GM23338 (cell line): ENCODE results near the gene TRIAP1. TPM values are rescaled to one million over a fixed set of nuclear protein-coding genes. Genes with fewer than 3 reads are reported as not detected.

ENCODE experiments used
- ATAC-seq: fragments of 200-7000 bp; cut with Tn5 transposase; 3 replicates; pipeline ENCODE4 v1.9.1; 2020
- DNase-seq: peaks from one replicate; pipeline ENCODE4 v3.0.0-alpha.2; 2015; ENCODE audit warnings: low spot score
- H2AFZ ChIP-seq: fragments of 200-600 bp; sonication (generic); 2 replicates; pipeline ENCODE4 v1.8.0; 2016; ENCODE audit warnings: antibody characterized with exemption, mild to moderate bottlenecking, moderate library complexity
- H3F3A ChIP-seq: fragments of 200-600 bp; sonication (generic); replicated peaks from 2 replicates; pipeline ENCODE4 v1.8.0; 2017; ENCODE audit warnings: antibody characterized with exemption, mixed run types, low read depth
- H3K27ac ChIP-seq: fragments of 200-600 bp; sonication (generic); 2 replicates; pipeline ENCODE4 v1.6.1; 2016; ENCODE audit warnings: low read depth
- H3K27me3 ChIP-seq: fragments of 200-600 bp; sonication (generic); 2 replicates; pipeline ENCODE4 v1.8.0; 2016; ENCODE audit warnings: mild to moderate bottlenecking, mixed run types, moderate library complexity; ENCODE audit not compliant: insufficient read depth
- H3K36me3 ChIP-seq: fragments of 200-600 bp; sonication (generic); 2 replicates; pipeline ENCODE4 v1.8.0; 2016; ENCODE audit warnings: mild to moderate bottlenecking; ENCODE audit not compliant: insufficient read depth
- H3K4me1 ChIP-seq: fragments of 200-600 bp; sonication (generic); 2 replicates; pipeline ENCODE4 v1.8.0; 2016; ENCODE audit warnings: mild to moderate bottlenecking, moderate library complexity; ENCODE audit not compliant: insufficient read depth
- H3K4me2 ChIP-seq: fragments of 200-600 bp; sonication (generic); 2 replicates; pipeline ENCODE4 v1.7.1; 2017; ENCODE audit warnings: mixed run types
- H3K4me3 ChIP-seq: fragments of 200-600 bp; sonication (generic); 2 replicates; pipeline ENCODE4 v1.6.1; 2016; ENCODE audit warnings: mixed run types
- H3K79me2 ChIP-seq: fragments of 200-600 bp; sonication (generic); replicated peaks from 2 replicates; pipeline ENCODE4 v1.8.0; 2017; ENCODE audit warnings: mild to moderate bottlenecking; ENCODE audit not compliant: insufficient read depth
- H3K9me2 ChIP-seq: fragments of 200-600 bp; sonication (generic); 2 replicates; pipeline ENCODE4 v1.8.0; 2017; ENCODE audit not compliant: insufficient read depth
- H4K20me1 ChIP-seq: fragments of 200-600 bp; sonication (generic); replicated peaks from 2 replicates; pipeline ENCODE4 v1.8.0; 2017; ENCODE audit warnings: mild to moderate bottlenecking; ENCODE audit not compliant: insufficient read depth
- H3K27ac Mint-ChIP-seq: 2 replicates; pipeline ENCODE4 v1.8.0; 2020; ENCODE audit warnings: inconsistent platforms, mild to moderate bottlenecking, moderate library complexity, mixed read lengths
- H3K27me3 Mint-ChIP-seq: 3 replicates; pipeline ENCODE4 v1.8.0; 2022; ENCODE audit warnings: low read depth, mild to moderate bottlenecking, moderate library complexity, mixed read lengths, inconsistent platforms; ENCODE audit not compliant: insufficient read depth, poor library complexity
- H3K36me3 Mint-ChIP-seq: 3 replicates; pipeline ENCODE4 v1.8.0; 2021; ENCODE audit warnings: low read depth, mild to moderate bottlenecking, inconsistent platforms, moderate library complexity, mixed read lengths
- H3K4me1 Mint-ChIP-seq: 3 replicates; pipeline ENCODE4 v1.8.0; 2020; ENCODE audit warnings: mild to moderate bottlenecking, inconsistent platforms, mixed read lengths
- H3K4me3 Mint-ChIP-seq: 3 replicates; pipeline ENCODE4 v1.8.0; 2021; ENCODE audit warnings: moderate library complexity, mild to moderate bottlenecking, inconsistent platforms, mixed read lengths
- H3K9me3 Mint-ChIP-seq: 3 replicates; pipeline ENCODE4 v1.8.0; 2020; ENCODE audit warnings: moderate library complexity, mild to moderate bottlenecking, inconsistent platforms, mixed read lengths
- CREB1 ChIP-seq: fragments of 250-450 bp; sonication (Bioruptor Pico); IDR thresholded peaks from 2 replicates; pipeline ENCODE4 v1.5.0; 2020; ENCODE audit warnings: low read depth, mild to moderate bottlenecking, moderate library complexity
- CTCF ChIP-seq, 2 experiments: fragments of 200-600 bp in 1 of 2; sonication (generic) in 1 of 2; conservative IDR thresholded peaks; 2 replicates each; pipeline versions ENCODE4 v1.5.1 to v1.6.1; 2016 to 2017; ENCODE audit warnings: antibody characterized with exemption in 2 of 2, low read depth in 2 of 2, mild to moderate bottlenecking in 2 of 2, moderate library complexity in 1 of 2
- EZH2 ChIP-seq: fragments of 200-600 bp; sonication (generic); IDR thresholded peaks from one replicate; pipeline ENCODE4 v1.8.0; 2017; ENCODE audit warnings: antibody characterized with exemption, mild to moderate bottlenecking, low read depth; ENCODE audit not compliant: unreplicated experiment
- EZH2phosphoT487 ChIP-seq: fragments of 200-600 bp; sonication (generic); IDR thresholded peaks from one replicate; pipeline ENCODE4 v1.8.1; 2018; ENCODE audit warnings: antibody characterized with exemption; ENCODE audit not compliant: unreplicated experiment
- JUNB ChIP-seq: IDR thresholded peaks from one replicate; pipeline ENCODE4 v1.6.1; 2016; ENCODE audit warnings: antibody characterized with exemption; ENCODE audit not compliant: unreplicated experiment
- NANOG ChIP-seq: IDR thresholded peaks from 2 replicates; pipeline ENCODE4 v1.6.1; 2016; ENCODE audit warnings: antibody characterized with exemption, borderline replicate concordance
- POLR2AphosphoS5 ChIP-seq: IDR thresholded peaks from 2 replicates; pipeline ENCODE4 v1.6.1; 2016; ENCODE audit warnings: antibody characterized with exemption, low read depth
- REST ChIP-seq: IDR thresholded peaks from one replicate; pipeline ENCODE4 v1.6.1; 2018; ENCODE audit warnings: antibody characterized with exemption; ENCODE audit not compliant: unreplicated experiment
- STAT1 ChIP-seq: IDR thresholded peaks from one replicate; pipeline ENCODE4 v1.6.1; 2016; ENCODE audit warnings: antibody characterized with exemption; ENCODE audit not compliant: unreplicated experiment
- ZNF114 ChIP-seq: fragments of 250-450 bp; sonication (Bioruptor Pico); IDR thresholded peaks from 2 replicates; pipeline ENCODE4 v1.5.0; 2020; ENCODE audit warnings: mild to moderate bottlenecking, moderate library complexity
- ZNF331 ChIP-seq: fragments of 250-450 bp; sonication (Bioruptor Pico); IDR thresholded peaks from 2 replicates; pipeline ENCODE4 v1.5.0; 2020; ENCODE audit warnings: low read depth, mild to moderate bottlenecking, moderate library complexity
- polyA plus RNA-seq: library from polyadenylated mRNA; unstranded; fragments of >200 nt; fragmentation: Nextera tagmentation; extraction: Ambion mirVana; gene quantifications from 2 replicates; pipeline ENCODE4 v1.2.1, GENCODE V29; 2016
- total RNA-seq: library from RNA; depleted of rRNA; stranded (reverse); fragments of >200 nt; shearing (Covaris generic); gene quantifications from 2 replicates; pipeline ENCODE4 v1.2.3, GENCODE V29; 2014

TRIAP1 gene
- total and polyA plus RNA-seq, 2 experiments from 2014 or later, result 53.4 to 94.2 TPM

DNA sequence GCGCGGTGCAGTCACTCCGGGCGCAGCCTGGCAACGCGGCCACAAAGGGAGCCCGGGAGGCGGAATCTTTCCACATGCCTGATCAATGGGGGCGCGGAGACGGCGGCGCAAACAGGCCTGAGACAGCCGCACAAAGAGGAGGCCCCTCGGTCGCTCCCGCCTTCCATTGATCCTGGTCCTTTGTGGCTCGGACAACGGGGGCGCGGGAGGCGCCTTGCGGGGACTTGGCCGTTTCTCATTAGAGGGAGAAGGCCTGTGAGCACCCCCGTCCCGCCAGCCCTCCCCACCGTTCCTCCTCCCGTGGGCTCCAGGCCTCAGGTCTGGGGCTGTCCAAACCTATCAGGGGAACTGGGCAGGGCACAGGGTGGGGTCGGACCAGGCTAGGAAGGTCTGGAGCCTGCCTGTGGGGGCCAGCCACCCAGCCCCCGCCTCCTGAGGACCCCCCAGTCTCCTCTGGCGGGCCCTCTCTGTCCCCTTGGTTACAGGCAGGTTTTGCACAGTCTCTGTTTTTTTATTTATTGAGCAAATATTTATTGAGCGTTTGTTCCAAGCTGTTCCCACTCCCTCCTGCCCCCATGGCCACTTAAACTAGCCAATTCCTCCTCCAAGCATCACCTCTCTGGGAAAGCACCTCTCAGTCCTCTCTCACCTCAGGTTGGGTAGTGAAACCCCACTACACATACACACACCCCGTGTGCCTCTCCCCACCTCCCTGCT, 48.2 kb downstream of the TRIAP1 start (continued):
- TF ChIP-seq CTCF (conservative IDR thresholded peaks at IDR 0.05; ENCODE audit: low read depth in 2 of 2) (no peak), CREB1 (CRISPR knock-in tag) (no peak), JUNB (no peak), NANOG (no peak), REST (no peak), EZH2phosphoT487 (no peak), STAT1 (no peak), POLR2AphosphoS5 (no peak), EZH2 (no peak), ZNF331 (no peak)

GRCh38 chr12:120394483-120395367, 51.5 kb downstream of the TRIAP1 start:
- peaks cover 35% of the 10 kb centered on the region for H3K4me1 ChIP-seq
- H3K27me3 ChIP-seq, result no peaks in the 10 kb centered on the region
- H3F3A ChIP-seq, result peaks cover 33% of the 10 kb centered on the region
- Mint-ChIP-seq H3K27ac (peak overlapping the region; percentile 89), H3K27me3 (peaks cover 15% of the 10 kb centered on the region), H3K36me3 (no peaks in the 10 kb centered on the region), H3K4me3 (peak overlapping the region; percentile 40; the same call in 2 of the 3 replicates), H3K9me3 (no peaks in the 10 kb centered on the region), H3K4me1 (peaks cover 31% of the 10 kb centered on the region)
- H3K79me2 ChIP-seq, result no peaks in the 10 kb centered on the region
- 0 out of 2 replicates have a peak overlapping the region, but pooled peaks have one; percentile 7 for H2AFZ ChIP-seq
- peak overlapping the region; percentile 36 for H3K4me3 ChIP-seq
- no peaks in the 10 kb centered on the region for H3K9me2 ChIP-seq
- DNase-seq (peak; percentile 94), ATAC-seq (peak; percentile 93)
- H4K20me1 ChIP-seq, result no peaks in the 10 kb centered on the region
- H3K36me3 ChIP-seq, result no peaks in the 10 kb centered on the region
- H3K27ac ChIP-seq, result peak overlapping the region; percentile 82; the same call in 1 of the 2 replicates
- H3K4me2 ChIP-seq, result peak overlapping the region; percentile 65
- TF ChIP-seq STAT1, result no peak
- TF ChIP-seq ZNF114 (CRISPR knock-in tag), result no peak
- no peak for TF ChIP-seq EZH2
- TF ChIP-seq CTCF (conservative IDR thresholded peaks at IDR 0.05; ENCODE audit: low read depth in 2 of 2), result no peak
- no peak for TF ChIP-seq EZH2phosphoT487
- TF ChIP-seq ZNF331, result peak; percentile 66
